Upper lobe of left lung (tissue), 6 donors: ENCODE measurements around the gene DPF3. TPM values are rescaled to one million over a fixed set of nuclear protein-coding genes. Genes with fewer than 3 reads are reported as not detected.

ENCODE experiments used
- ATAC-seq, 2 donors: fragments of 200-7000 bp; cut with Tn5 transposase; one replicate each; pipeline ENCODE4 v1.9.1; 2022; ENCODE audit warnings: mild to moderate bottlenecking in 2 of 2, moderate library complexity in 2 of 2; ENCODE audit not compliant: low FRiP score in 2 of 2
- DNase-seq, 2 donors: peaks; one replicate each; pipeline ENCODE4 v3.0.0-alpha.2; 2019 to 2020
- H3K27ac ChIP-seq, 4 donors: fragments of 200-600 bp; sonication (generic); one replicate each; pipeline ENCODE4 v1.5.1; 2016 to 2019
- H3K27me3 ChIP-seq, 4 donors: fragments of 200-600 bp; sonication (generic); one replicate each; pipeline ENCODE4 v1.5.1; 2017 to 2019
- H3K36me3 ChIP-seq, 4 donors: fragments of 200-600 bp; sonication (generic); one replicate each; pipeline ENCODE4 v1.5.1; 2016 to 2019
- H3K4me1 ChIP-seq, 4 donors: fragments of 200-600 bp; sonication (generic); one replicate each; pipeline ENCODE4 v1.5.1; 2018 to 2019
- H3K4me3 ChIP-seq, 4 donors: fragments of 200-600 bp; sonication (generic); one replicate each; pipeline ENCODE4 v1.5.1; 2017 to 2019; ENCODE audit warnings: mild to moderate bottlenecking in 2 of 4, moderate library complexity in 1 of 4
- H3K9me3 ChIP-seq, 4 donors: fragments of 200-600 bp; sonication (generic); one replicate each; pipeline ENCODE4 v1.5.1; 2018 to 2019
- EP300 ChIP-seq, 4 donors: sonication (generic); formaldehyde crosslinking; IDR thresholded peaks; one replicate each; pipeline ENCODE4 v1.5.1; 2017; ENCODE audit warnings: antibody characterized with exemption in 4 of 4, control low read depth in 2 of 4
- POLR2A ChIP-seq, 4 donors: fragments of 450-650 bp; IDR thresholded peaks; one replicate each; pipeline ENCODE4 v1.5.1; 2016 to 2017; ENCODE audit warnings: antibody characterized with exemption in 4 of 4, mild to moderate bottlenecking in 2 of 4
- POLR2AphosphoS5 ChIP-seq, 2 donors: sonication (generic); formaldehyde crosslinking; IDR thresholded peaks; one replicate each; pipeline ENCODE4 v1.5.1; 2017; ENCODE audit warnings: antibody characterized with exemption in 2 of 2
- WGBS, 2 donors: methylation state at CpG; one replicate each; pipeline ENCODE4 v1.1.5; 2017 to 2018; 5-methylcytosine and 5-hydroxymethylcytosine counted together
- total RNA-seq, 6 donors: library from RNA; depleted of rRNA in 4 of 6; stranded (reverse); fragments of >200 nt in 4 of 6; gene quantifications; one replicate each; pipeline versions ENCODE4 v1.1.0 to v1.2.1, GENCODE V29; 2016 to 2021
- TF ChIP-seq, protein P1 (sequence below), 6 experiments: fragments of 450-650 bp in 4 of 6; fragments of 200-600 bp in 2 of 6; sonication (generic) in 2 of 6; IDR thresholded peaks; one replicate each; pipeline ENCODE4 v1.5.1; 2016 to 2019; ENCODE audit warnings: antibody characterized with exemption in 6 of 6
- donor health status: DM: no; HTN: no; CAD: no; lungs with moderate emphysema.
- donor health status: DM: no; HTN: yes; CAD: no; lungs with severe emphysema.

DPF3 gene
- total RNA-seq, 6 donors from 2014 or later = 0.30 to 1.3 (median 1.0) TPM

DNA sequence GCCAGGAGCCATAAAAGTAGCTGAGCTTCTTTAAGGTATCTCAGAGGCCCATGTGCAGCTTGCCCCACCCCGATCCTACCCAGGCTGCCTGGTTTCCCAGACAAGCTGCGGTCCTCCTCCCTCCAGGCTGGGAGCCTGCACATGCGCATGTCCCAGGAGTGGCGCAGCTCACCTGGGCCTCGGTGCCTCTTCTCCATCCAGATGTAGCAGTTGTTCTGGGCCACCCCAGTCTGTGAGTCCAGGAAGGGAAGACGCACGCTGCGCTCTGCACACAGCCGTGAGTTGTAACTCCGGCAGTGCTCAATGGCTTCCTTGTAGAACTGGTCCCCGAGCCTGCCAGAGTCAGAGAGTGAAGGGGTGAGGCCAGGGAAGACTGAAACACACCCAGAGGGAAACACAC, 122.3 kb downstream of the DPF3 start:
- H3K36me3 ChIP-seq = no peaks in the 10 kb centered on the region
- no peaks in the 10 kb centered on the region for H3K27me3 ChIP-seq
- no peak overlapping the region for H3K4me3 ChIP-seq
- ATAC-seq (peak in 1 of 2 donors; percentile 65), DNase-seq (no peak)
- H3K9me3 ChIP-seq = no peaks in the 10 kb centered on the region
- H3K4me1 ChIP-seq = no peaks in the 10 kb centered on the region
- WGBS, 2 donors = 90 to 98% methylated on average over 11 of the region's 11 CpGs
- TF ChIP-seq, protein P1, sequence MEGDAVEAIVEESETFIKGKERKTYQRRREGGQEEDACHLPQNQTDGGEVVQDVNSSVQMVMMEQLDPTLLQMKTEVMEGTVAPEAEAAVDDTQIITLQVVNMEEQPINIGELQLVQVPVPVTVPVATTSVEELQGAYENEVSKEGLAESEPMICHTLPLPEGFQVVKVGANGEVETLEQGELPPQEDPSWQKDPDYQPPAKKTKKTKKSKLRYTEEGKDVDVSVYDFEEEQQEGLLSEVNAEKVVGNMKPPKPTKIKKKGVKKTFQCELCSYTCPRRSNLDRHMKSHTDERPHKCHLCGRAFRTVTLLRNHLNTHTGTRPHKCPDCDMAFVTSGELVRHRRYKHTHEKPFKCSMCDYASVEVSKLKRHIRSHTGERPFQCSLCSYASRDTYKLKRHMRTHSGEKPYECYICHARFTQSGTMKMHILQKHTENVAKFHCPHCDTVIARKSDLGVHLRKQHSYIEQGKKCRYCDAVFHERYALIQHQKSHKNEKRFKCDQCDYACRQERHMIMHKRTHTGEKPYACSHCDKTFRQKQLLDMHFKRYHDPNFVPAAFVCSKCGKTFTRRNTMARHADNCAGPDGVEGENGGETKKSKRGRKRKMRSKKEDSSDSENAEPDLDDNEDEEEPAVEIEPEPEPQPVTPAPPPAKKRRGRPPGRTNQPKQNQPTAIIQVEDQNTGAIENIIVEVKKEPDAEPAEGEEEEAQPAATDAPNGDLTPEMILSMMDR (IDR thresholded peaks at IDR 0.05) = no peak
- TF ChIP-seq EP300 (IDR thresholded peaks at IDR 0.05) = no peak
- no peak overlapping the region for H3K27ac ChIP-seq

GRCh38 chr14:72766296-72766695, 127.6 kb downstream of the DPF3 start:
- no peak for ATAC-seq
- Histone ChIP-seq H3K27me3 (no peaks in the 10 kb centered on the region), H3K9me3 (peaks cover 0 to 7% (median 4%) of the 10 kb centered on the region in 4 donors), H3K36me3 (no peaks in the 10 kb centered on the region), H3K27ac (no peak overlapping the region), H3K4me3 (no peak overlapping the region), H3K4me1 (no peaks in the 10 kb centered on the region)
- no peak for DNase-seq
- WGBS, 2 donors = 81 to 93% methylated on average over 3 of the region's 3 CpGs
- TF ChIP-seq, protein P1 (IDR thresholded peaks at IDR 0.05) = no peak
- TF ChIP-seq POLR2A (IDR thresholded peaks at IDR 0.05) = no peak
- TF ChIP-seq POLR2AphosphoS5 (IDR thresholded peaks at IDR 0.05) = no peak
- TF ChIP-seq EP300 (IDR thresholded peaks at IDR 0.05) = no peak

DNA sequence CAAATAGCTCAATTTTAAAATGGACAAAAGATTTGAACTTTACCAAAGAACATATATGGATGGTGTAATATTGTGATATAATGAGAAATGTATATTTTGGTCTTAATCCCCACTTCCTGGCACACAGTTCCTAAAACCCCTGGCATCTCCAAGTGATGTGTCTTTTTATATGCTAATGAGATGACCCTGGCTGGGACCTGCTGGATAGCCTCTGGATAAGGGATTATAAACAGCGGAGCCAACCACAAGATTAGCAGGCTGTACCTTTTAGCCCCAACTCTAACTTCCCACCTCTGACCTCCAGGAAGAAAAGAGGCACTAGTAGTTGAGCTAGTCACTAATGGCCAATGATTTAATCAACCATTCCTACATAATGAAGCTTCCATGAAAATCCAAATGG, 130.0 kb downstream of the DPF3 start:
- Histone ChIP-seq H3K27me3 (no peaks in the 10 kb centered on the region), H3K9me3 (peaks cover 14 to 24% (median 19%) of the 10 kb centered on the region in 4 donors), H3K4me3 (no peak overlapping the region), H3K4me1 (no peaks in the 10 kb centered on the region), H3K36me3 (no peaks in the 10 kb centered on the region), H3K27ac (no peak overlapping the region)
- TF ChIP-seq POLR2AphosphoS5 (IDR thresholded peaks at IDR 0.05) = no peak
- TF ChIP-seq EP300 (IDR thresholded peaks at IDR 0.05) = no peak
- TF ChIP-seq POLR2A (IDR thresholded peaks at IDR 0.05) = no peak
- TF ChIP-seq, protein P1 (IDR thresholded peaks at IDR 0.05) = no peak
- DNase-seq (no peak), ATAC-seq (no peak)
- 72 to 88% methylated on average over 1 of the region's 1 CpG for WGBS, 2 donors

DNA sequence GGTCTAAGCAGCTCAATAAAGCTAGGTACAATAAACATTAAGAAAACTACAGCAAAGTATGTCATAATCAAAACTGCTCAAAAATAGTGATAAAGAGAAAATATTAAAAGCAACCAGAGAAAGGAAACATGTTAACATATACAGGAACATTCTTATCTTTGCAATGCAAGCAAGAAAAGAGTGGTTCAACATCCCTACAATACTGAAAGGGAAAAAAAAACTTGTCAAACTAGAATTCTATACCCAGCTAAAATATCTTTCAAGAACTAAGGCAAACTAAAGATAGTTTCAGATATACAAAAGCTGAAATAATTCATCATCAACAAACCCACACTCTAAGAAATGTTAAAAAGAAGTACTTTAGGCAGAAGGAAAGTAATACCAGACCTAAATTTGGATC, 134.2 kb downstream of the DPF3 start:
- ATAC-seq (no peak), DNase-seq (no peak)
- TF ChIP-seq EP300 (IDR thresholded peaks at IDR 0.05) (no peak), POLR2AphosphoS5 (IDR thresholded peaks at IDR 0.05) (no peak), POLR2A (IDR thresholded peaks at IDR 0.05) (no peak)
- TF ChIP-seq, protein P1 (IDR thresholded peaks at IDR 0.05) = no peak
- no peaks in the 10 kb centered on the region for H3K4me1 ChIP-seq
- no peak overlapping the region for H3K27ac ChIP-seq
- no peak overlapping the region for H3K4me3 ChIP-seq
- peaks cover 22 to 27% (median 25%) of the 10 kb centered on the region in 4 donors for H3K9me3 ChIP-seq
- no peaks in the 10 kb centered on the region for H3K36me3 ChIP-seq
- H3K27me3 ChIP-seq = no peaks in the 10 kb centered on the region

- Histone ChIP-seq H3K4me1 (no peaks in the 10 kb centered on the region), H3K27me3 (no peaks in the 10 kb centered on the region), H3K9me3 (peaks cover 22 to 27% (median 25%) of the 10 kb centered on the region in 4 donors), H3K36me3 (no peaks in the 10 kb centered on the region), H3K4me3 (no peak overlapping the region), H3K27ac (no peak overlapping the region)
- no peak for ATAC-seq
- TF ChIP-seq POLR2AphosphoS5 (IDR thresholded peaks at IDR 0.05) = no peak
- TF ChIP-seq, protein P1 (IDR thresholded peaks at IDR 0.05) = no peak
- no peak for TF ChIP-seq EP300 (IDR thresholded peaks at IDR 0.05)
- no peak for TF ChIP-seq POLR2A (IDR thresholded peaks at IDR 0.05)
- no peak for DNase-seq
These were observed 134.9 kb downstream of the DPF3 start for GRCh38 chr14:72758993-72759392.
